HepG2 (cell line): ENCODE data around the gene CYSRT1. TPM values are rescaled to one million over a fixed set of nuclear protein-coding genes. Genes with fewer than 3 reads are reported as not detected.

ENCODE experiments used
- ERF ChIP-seq: IDR thresholded peaks from 2 replicates; pipeline ENCODE4 v1.6.1; 2018; ENCODE audit warnings: missing biosample characterization, missing genetic modification reagents
- FIP1L1 ChIP-seq: fragments of 200-400 bp; formaldehyde crosslinking; IDR thresholded peaks from 2 replicates; pipeline ENCODE4 v1.6.1; 2018; ENCODE audit warnings: low read depth, mild to moderate bottlenecking, low read length, moderate library complexity, borderline replicate concordance; ENCODE audit not compliant: insufficient read depth
- FOXA3 ChIP-seq: IDR thresholded peaks from 2 replicates; pipeline ENCODE4 v1.6.1; 2016; ENCODE audit warnings: missing genetic modification reagents, missing compliant biosample characterization
- GABPB1 ChIP-seq: IDR thresholded peaks from 2 replicates; pipeline ENCODE4 v1.6.1; 2016; ENCODE audit warnings: mild to moderate bottlenecking, missing genetic modification reagents, moderate library complexity, missing compliant biosample characterization
- HOXA3 ChIP-seq: sonication (generic); formaldehyde crosslinking; IDR thresholded peaks from 2 replicates; pipeline ENCODE4 v1.5.0; 2020; ENCODE audit warnings: missing genetic modification reagents
- IRX3 ChIP-seq: sonication (generic); formaldehyde crosslinking; IDR thresholded peaks from 2 replicates; pipeline ENCODE4 v1.8.1; 2023; ENCODE audit warnings: mild to moderate bottlenecking, low read depth, missing genetic modification reagents, borderline replicate concordance
- NCOR1 ChIP-seq: fragments of 200-600 bp; sonication (generic); IDR thresholded peaks from 2 replicates; pipeline ENCODE4 v1.7.0; 2017; ENCODE audit warnings: antibody characterized with exemption, low read length, borderline replicate concordance
- NKX3-1 ChIP-seq: sonication (generic); formaldehyde crosslinking; IDR thresholded peaks from 2 replicates; pipeline ENCODE4 v1.5.0; 2020; ENCODE audit warnings: missing genetic modification reagents
- PRDM10 ChIP-seq: sonication (generic); formaldehyde crosslinking; IDR thresholded peaks from 2 replicates; pipeline ENCODE4 v1.4.0; 2020; ENCODE audit warnings: low read depth, missing genetic modification reagents
- SKIL ChIP-seq: sonication (generic); formaldehyde crosslinking; IDR thresholded peaks from 2 replicates; pipeline ENCODE4 v1.8.0; 2022; ENCODE audit warnings: missing genetic modification reagents, mild to moderate bottlenecking, moderate library complexity, borderline replicate concordance
- SP5 ChIP-seq: IDR thresholded peaks from 2 replicates; pipeline ENCODE4 v1.6.1; 2016; ENCODE audit warnings: low read depth, borderline replicate concordance
- SRY ChIP-seq: sonication (generic); formaldehyde crosslinking; IDR thresholded peaks from 2 replicates; pipeline ENCODE4 v1.8.0; 2022; ENCODE audit warnings: mild to moderate bottlenecking, missing genetic modification reagents
- THYN1 ChIP-seq: sonication (generic); formaldehyde crosslinking; IDR thresholded peaks from 2 replicates; pipeline ENCODE4 v1.8.1; 2023; ENCODE audit warnings: low read depth, mild to moderate bottlenecking, moderate library complexity, missing genetic modification reagents, borderline replicate concordance
- UBTF ChIP-seq: sonication (generic); formaldehyde crosslinking; IDR thresholded peaks from 2 replicates; pipeline ENCODE4 v1.4.0; 2020; ENCODE audit warnings: mild to moderate bottlenecking, missing genetic modification reagents
- ZC3H13 ChIP-seq: sonication (generic); formaldehyde crosslinking; IDR thresholded peaks from 2 replicates; pipeline ENCODE4 v1.8.1; 2023; ENCODE audit warnings: mild to moderate bottlenecking, missing genetic modification reagents, moderate library complexity
- ZFY ChIP-seq: sonication (generic); formaldehyde crosslinking; IDR thresholded peaks from 2 replicates; pipeline ENCODE4 v1.4.0; 2020; ENCODE audit warnings: missing genetic modification reagents
- ZMYM3 ChIP-seq: sonication (generic); formaldehyde crosslinking; IDR thresholded peaks from 2 replicates; pipeline ENCODE4 v1.5.1; 2020; ENCODE audit warnings: mild to moderate bottlenecking, missing genetic modification reagents
- ZNF335 ChIP-seq: sonication (generic); formaldehyde crosslinking; IDR thresholded peaks from 2 replicates; pipeline ENCODE4 v1.4.0; 2020; ENCODE audit warnings: missing genetic modification reagents
- ZNF768 ChIP-seq: sonication (generic); formaldehyde crosslinking; IDR thresholded peaks from 2 replicates; pipeline ENCODE4 v1.4.0; 2020; ENCODE audit warnings: missing genetic modification reagents
- polyA plus RNA-seq, 8 experiments: library from polyadenylated mRNA; depleted of rRNA in 3 of 8; stranded (reverse) in 7 of 8; unstranded in 1 of 8; fragments of >200 nt; fragmentation: Illumina TruSeq in 4 of 8; extraction: Trizol in 4 of 8; gene quantifications; 2 replicates each; pipeline versions ENCODE4 v1.2.1 to v1.2.3, GENCODE V29; 2011 to 2016; ENCODE audit warnings: low read depth in 4 of 8, missing spikeins in 1 of 8, mixed read lengths in 1 of 8; ENCODE audit not compliant: insufficient read depth in 1 of 8
- total RNA-seq, 5 experiments: library from RNA; depleted of rRNA; stranded (reverse); fragments of >200 nt; fragmentation: Illumina TruSeq; extraction: Trizol; gene quantifications; 2 replicates each; pipeline ENCODE4 v1.2.3, GENCODE V29; 2016; ENCODE audit warnings: low read depth in 1 of 5

The CYSRT1 gene
- total and polyA plus RNA-seq, 2 of the 13 experiments (the other 11 are each of a cell fraction or from before 2014, with no cell fraction given) = 1.5 to 2.1 TPM

- TF ChIP-seq ERF (CRISPR knock-in tag) (peak; percentile 48; the same call in 1 of the 2 replicates), GABPB1 (CRISPR knock-in tag) (peak; percentile 44), UBTF (0 out of 2 replicates have a peak, but pooled peaks have one; percentile 60), SP5 (peak; percentile 28; the same call in 1 of the 2 replicates), NCOR1 (no peak), FOXA3 (CRISPR knock-in tag) (peak; percentile 34; the same call in 1 of the 2 replicates), ZNF335 (CRISPR knock-in tag) (0 out of 2 replicates have a peak, but pooled peaks have one; percentile 10), HOXA3 (peak; percentile 66; the same call in 1 of the 2 replicates), ZNF768 (CRISPR knock-in tag) (peak; percentile 25; the same call in 1 of the 2 replicates), ZFY (CRISPR knock-in tag) (no peak), NKX3-1 (CRISPR knock-in tag) (peak; percentile 42; the same call in 1 of the 2 replicates), SRY (CRISPR knock-in tag) (peak; percentile 8; the same call in 1 of the 2 replicates), PRDM10 (CRISPR knock-in tag) (peak; percentile 53; the same call in 1 of the 2 replicates), FIP1L1 (no peak), ZC3H13 (CRISPR knock-in tag) (0 out of 2 replicates have a peak, but pooled peaks have one; percentile 27), THYN1 (no peak), SKIL (CRISPR knock-in tag) (peak; percentile 56; the same call in 1 of the 2 replicates), IRX3 (0 out of 2 replicates have a peak, but pooled peaks have one; percentile 41), ZMYM3 (CRISPR knock-in tag) (peak; percentile 83)
Observed at GRCh38 chr9:137235424-137236237, 10.7 kb downstream of the CYSRT1 start (continued).
